ENCODE measurements around the gene L3MBTL1.

L3MBTL1 gene

DNA sequence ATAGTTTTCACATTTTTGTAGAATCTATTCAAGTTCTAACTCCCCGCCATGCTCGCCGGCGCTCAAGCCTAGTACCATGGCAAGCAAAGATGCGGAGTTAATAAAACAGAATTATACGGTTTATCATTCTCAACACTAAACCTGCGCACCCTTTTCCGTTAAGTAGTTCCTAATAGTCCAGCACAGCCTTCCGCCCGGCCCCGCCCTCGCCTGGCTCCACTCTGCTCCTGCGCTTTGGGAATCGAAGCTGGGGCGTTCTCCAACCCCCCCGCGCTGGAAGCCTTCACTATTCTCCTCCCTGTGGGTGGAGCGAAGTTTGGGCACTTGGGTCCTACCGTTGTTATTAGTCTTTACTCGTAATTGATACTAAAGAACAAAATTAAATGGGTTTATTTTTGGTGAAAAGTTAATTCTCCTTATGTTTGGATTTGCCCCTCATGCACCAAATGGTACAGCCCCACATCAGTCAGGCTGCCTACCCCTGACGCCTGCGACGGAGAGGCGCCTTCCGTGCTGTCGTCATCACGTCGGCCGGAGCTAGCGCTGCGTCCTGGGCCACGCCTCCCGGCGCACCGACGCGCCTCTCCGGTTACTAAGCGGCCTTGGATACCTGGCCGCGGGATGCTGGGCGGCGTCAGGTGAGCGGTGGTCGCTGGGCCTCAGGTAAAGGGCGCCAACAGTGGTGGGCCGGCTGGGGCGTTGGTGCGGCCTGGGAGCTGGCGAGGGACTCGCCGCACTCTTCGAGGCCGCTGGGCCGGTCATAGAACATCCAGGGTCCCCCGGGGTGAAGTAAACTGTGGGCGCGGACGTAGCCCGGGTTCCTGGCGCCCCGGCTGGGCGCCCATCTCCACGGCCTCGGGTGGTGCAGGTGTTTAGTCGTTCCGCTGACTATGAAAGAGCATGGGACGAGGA, 83.2 kb downstream of the L3MBTL1 start, which contains the start of gene IFT52:
Gene IFT52, plus strand, starts transcription at position 546 of the 912 bp plus-strand sequence. CDS start 3,762 bp downstream, outside the sequence.
- peak; percentile 91 for DNase-seq
